Fibroblast of lung (primary cell): ENCODE measurements around the gene KLB.

ENCODE experiments used
- CTCF ChIP-seq, 2 donors: IDR thresholded peaks in 1 of 2; conservative IDR thresholded peaks in 1 of 2; 1 replicate in 1 of 2; 2 replicates in 1 of 2; pipeline ENCODE4 v1.5.1; 2011 to 2012; ENCODE audit warnings: low read length in 2 of 2, control low read depth in 1 of 2, inconsistent platforms in 1 of 2, low read depth in 1 of 2, mild to moderate bottlenecking in 1 of 2
- EZH2 ChIP-seq: IDR thresholded peaks from 2 replicates; pipeline ENCODE4 v1.5.1; 2012; ENCODE audit warnings: low read length, control low read depth, mild to moderate bottlenecking; ENCODE audit errors: missing control alignments

- TF ChIP-seq CTCF (conservative IDR thresholded peaks at IDR 0.05 in 1 of 2, IDR thresholded peaks at IDR 0.05 in 1 of 2; ENCODE audit: low read depth in 1 of 2, low read length in 2 of 2) = no peak
- no peak for TF ChIP-seq EZH2
These were observed 22.2 kb upstream of the KLB start for GRCh38 chr4:39384563-39384962.
